Central memory CD8-positive, alpha-beta T cell (primary cell): ENCODE data around the gene IL1RAPL1.
"Not testable (repeated sequence)": the region's sequence is repeated elsewhere in the genome, so short reads cannot be mapped to it uniquely, and the experiment has no call there.

Experiments
- ATAC-seq: fragments of 150-1000 bp; cut with Tn5 transposase; replicated peaks from 2 replicates; pipeline ENCODE4 v1.10.0; 2022; ENCODE audit warnings: mild to moderate bottlenecking, moderate FRiP score, moderate number of reproducible peaks; ENCODE audit not compliant: poor library complexity, severe bottlenecking; ENCODE audit errors: extremely low read depth
- DNase-seq, 2 donors: peaks; one replicate each; pipeline ENCODE4 v3.0.0; 2021; ENCODE audit warnings: low spot score in 2 of 2
- H3K27ac Mint-ChIP-seq: one replicate; pipeline ENCODE4 v1.8.0; 2022; ENCODE audit warnings: low read depth, mild to moderate bottlenecking, moderate library complexity, mixed read lengths
- H3K27me3 Mint-ChIP-seq: one replicate; pipeline ENCODE4 v1.8.0; 2022; ENCODE audit warnings: mixed read lengths
- H3K36me3 Mint-ChIP-seq: one replicate; pipeline ENCODE4 v1.8.0; 2022; ENCODE audit warnings: mild to moderate bottlenecking, moderate library complexity, mixed read lengths; ENCODE audit not compliant: insufficient read depth
- H3K4me1 Mint-ChIP-seq: one replicate; pipeline ENCODE4 v1.8.0; 2022; ENCODE audit warnings: mixed read lengths
- H3K4me3 Mint-ChIP-seq: one replicate; pipeline ENCODE4 v1.8.0; 2022; ENCODE audit warnings: mild to moderate bottlenecking, moderate library complexity, mixed read lengths
- H3K9me3 Mint-ChIP-seq: one replicate; pipeline ENCODE4 v1.8.0; 2022; ENCODE audit warnings: mixed read lengths

The IL1RAPL1 gene

GRCh38 chrX:29110041-29110440 lies 522.8 kb downstream of the IL1RAPL1 start:
- H3K4me1 Mint-ChIP-seq = no peaks in the 10 kb centered on the region
- no peaks in the 10 kb centered on the region for H3K9me3 Mint-ChIP-seq
- H3K27ac Mint-ChIP-seq = no peak overlapping the region
- ATAC-seq = no peak
- no peaks in the 10 kb centered on the region for H3K27me3 Mint-ChIP-seq
- DNase-seq = no peak
- H3K4me3 Mint-ChIP-seq = no peak overlapping the region
- H3K36me3 Mint-ChIP-seq = no peaks in the 10 kb centered on the region

- Mint-ChIP-seq H3K4me3 (no peak overlapping the region), H3K36me3 (no peaks in the 10 kb centered on the region), H3K27ac (no peak overlapping the region), H3K27me3 (no peaks in the 10 kb centered on the region), H3K9me3 (peaks cover 15% of the 10 kb centered on the region), H3K4me1 (no peaks in the 10 kb centered on the region)
- DNase-seq = no peak
- ATAC-seq = no peak
These were observed 526.0 kb downstream of the IL1RAPL1 start for GRCh38 chrX:29113221-29113620.

- H3K4me3 Mint-ChIP-seq, H3K36me3 Mint-ChIP-seq, H3K9me3 Mint-ChIP-seq, ATAC-seq, H3K4me1 Mint-ChIP-seq, H3K27ac Mint-ChIP-seq, DNase-seq, H3K27me3 Mint-ChIP-seq: not testable (repeated sequence)
These were observed 535.6 kb downstream of the IL1RAPL1 start for GRCh38 chrX:29122817-29123216.

GRCh38 chrX:29130905-29131304 lies 543.7 kb downstream of the IL1RAPL1 start:
- H3K4me3 Mint-ChIP-seq = no peak overlapping the region

GRCh38 chrX:29136904-29137303 lies 549.7 kb downstream of the IL1RAPL1 start:
- ATAC-seq = no peak
- Mint-ChIP-seq H3K4me1 (no peaks in the 10 kb centered on the region), H3K27ac (no peak overlapping the region), H3K9me3 (no peaks in the 10 kb centered on the region), H3K4me3 (no peak overlapping the region), H3K27me3 (no peaks in the 10 kb centered on the region), H3K36me3 (no peaks in the 10 kb centered on the region)
- DNase-seq = no peak

More at GRCh38 chrX:29130905-29131304, 543.7 kb downstream of the IL1RAPL1 start:
- DNase-seq (no peak), ATAC-seq (no peak)
- Mint-ChIP-seq H3K9me3 (no peaks in the 10 kb centered on the region), H3K27me3 (no peaks in the 10 kb centered on the region), H3K36me3 (no peaks in the 10 kb centered on the region), H3K4me1 (no peaks in the 10 kb centered on the region), H3K27ac (no peak overlapping the region)

- no peaks in the 10 kb centered on the region for H3K27me3 Mint-ChIP-seq
- no peak overlapping the region for H3K27ac Mint-ChIP-seq
- ATAC-seq (no peak), DNase-seq (no peak)
- H3K4me3 Mint-ChIP-seq = no peak overlapping the region
- H3K36me3 Mint-ChIP-seq = no peaks in the 10 kb centered on the region
- no peaks in the 10 kb centered on the region for H3K4me1 Mint-ChIP-seq
- H3K9me3 Mint-ChIP-seq = no peaks in the 10 kb centered on the region
These were observed 550.8 kb downstream of the IL1RAPL1 start for GRCh38 chrX:29138003-29138402.

- Mint-ChIP-seq H3K27me3 (no peaks in the 10 kb centered on the region), H3K27ac (no peak overlapping the region), H3K36me3 (peaks cover 2% of the 10 kb centered on the region), H3K4me3 (no peak overlapping the region), H3K9me3 (peaks cover 13% of the 10 kb centered on the region), H3K4me1 (no peaks in the 10 kb centered on the region)
- ATAC-seq = no peak
- DNase-seq = no peak
These were observed 556.1 kb downstream of the IL1RAPL1 start for GRCh38 chrX:29143356-29143755.

GRCh38 chrX:29143756-29144155 lies 556.5 kb downstream of the IL1RAPL1 start:
- H3K9me3 Mint-ChIP-seq = peaks cover 13% of the 10 kb centered on the region
- no peaks in the 10 kb centered on the region for H3K4me1 Mint-ChIP-seq
- H3K4me3 Mint-ChIP-seq = no peak overlapping the region
- peaks cover 2% of the 10 kb centered on the region for H3K36me3 Mint-ChIP-seq
- no peak overlapping the region for H3K27ac Mint-ChIP-seq
- DNase-seq (no peak), ATAC-seq (no peak)
- no peaks in the 10 kb centered on the region for H3K27me3 Mint-ChIP-seq

- no peak overlapping the region for H3K4me3 Mint-ChIP-seq
- DNase-seq (no peak), ATAC-seq (no peak)
- peaks cover 13% of the 10 kb centered on the region for H3K9me3 Mint-ChIP-seq
- no peaks in the 10 kb centered on the region for H3K4me1 Mint-ChIP-seq
- H3K27ac Mint-ChIP-seq = no peak overlapping the region
- no peaks in the 10 kb centered on the region for H3K27me3 Mint-ChIP-seq
- H3K36me3 Mint-ChIP-seq = peaks cover 2% of the 10 kb centered on the region
These were observed 558.1 kb downstream of the IL1RAPL1 start for GRCh38 chrX:29145316-29145715.

- ATAC-seq (no peak), DNase-seq (no peak)
- Mint-ChIP-seq H3K27ac (no peak overlapping the region), H3K27me3 (no peaks in the 10 kb centered on the region), H3K4me3 (no peak overlapping the region), H3K9me3 (peaks cover 13% of the 10 kb centered on the region), H3K4me1 (no peaks in the 10 kb centered on the region), H3K36me3 (peaks cover 2% of the 10 kb centered on the region)
These were observed 561.3 kb downstream of the IL1RAPL1 start for GRCh38 chrX:29148511-29148910.

GRCh38 chrX:29155286-29155685 lies 568.0 kb downstream of the IL1RAPL1 start:
- DNase-seq = no peak
- H3K4me1 Mint-ChIP-seq = no peaks in the 10 kb centered on the region
- no peaks in the 10 kb centered on the region for H3K9me3 Mint-ChIP-seq
- no peak overlapping the region for H3K27ac Mint-ChIP-seq
- H3K27me3 Mint-ChIP-seq = no peaks in the 10 kb centered on the region
- H3K36me3 Mint-ChIP-seq = no peaks in the 10 kb centered on the region
- H3K4me3 Mint-ChIP-seq = no peak overlapping the region
- no peak for ATAC-seq

- H3K4me3 Mint-ChIP-seq = no peak overlapping the region
- DNase-seq (no peak), ATAC-seq (no peak)
- no peaks in the 10 kb centered on the region for H3K9me3 Mint-ChIP-seq
- H3K27me3 Mint-ChIP-seq = no peaks in the 10 kb centered on the region
- no peaks in the 10 kb centered on the region for H3K4me1 Mint-ChIP-seq
- H3K27ac Mint-ChIP-seq = no peak overlapping the region
- H3K36me3 Mint-ChIP-seq = no peaks in the 10 kb centered on the region
These were observed 585.6 kb downstream of the IL1RAPL1 start for GRCh38 chrX:29172880-29173279.

- no peak overlapping the region for H3K4me3 Mint-ChIP-seq
- H3K4me1 Mint-ChIP-seq = no peaks in the 10 kb centered on the region
- ATAC-seq (no peak), DNase-seq (no peak)
- H3K36me3 Mint-ChIP-seq = no peaks in the 10 kb centered on the region
- no peaks in the 10 kb centered on the region for H3K9me3 Mint-ChIP-seq
- no peaks in the 10 kb centered on the region for H3K27me3 Mint-ChIP-seq
- H3K27ac Mint-ChIP-seq = no peak overlapping the region
These were observed 600.0 kb downstream of the IL1RAPL1 start for GRCh38 chrX:29187264-29187663.

GRCh38 chrX:29196501-29196900 lies 609.3 kb downstream of the IL1RAPL1 start:
- Mint-ChIP-seq H3K9me3 (no peaks in the 10 kb centered on the region), H3K4me1 (no peaks in the 10 kb centered on the region), H3K27me3 (no peaks in the 10 kb centered on the region), H3K27ac (no peak overlapping the region), H3K4me3 (no peak overlapping the region), H3K36me3 (no peaks in the 10 kb centered on the region)
- no peak for DNase-seq
- no peak for ATAC-seq
